Liver (tissue), 9 donors: ENCODE results near the gene ABLIM2. TPM values are rescaled to one million over a fixed set of nuclear protein-coding genes. Genes with fewer than 3 reads are reported as not detected.

ENCODE experiments used
- DNase-seq: peaks from one replicate; pipeline ENCODE4 v3.0.0-alpha.2; 2017; ENCODE audit warnings: low spot score
- H3K27ac ChIP-seq, 2 donors: one replicate each; pipeline ENCODE4 v1.7.0; 2013; ENCODE audit warnings: inconsistent platforms in 2 of 2, low read length in 2 of 2, control low read depth in 1 of 2, low read depth in 1 of 2, mild to moderate bottlenecking in 1 of 2
- H3K27me3 ChIP-seq, 4 donors: one replicate each; pipeline versions ENCODE4 v1.6.1 to v1.7.0; 2013; ENCODE audit warnings: low read length in 3 of 4, inconsistent platforms in 1 of 4, mild to moderate bottlenecking in 1 of 4, moderate library complexity in 1 of 4; ENCODE audit not compliant: control insufficient read depth in 4 of 4, insufficient read depth in 4 of 4
- H3K36me3 ChIP-seq, 4 donors: one replicate each; pipeline versions ENCODE4 v1.6.1 to v1.7.0; 2013; ENCODE audit warnings: low read length in 3 of 4, mild to moderate bottlenecking in 3 of 4, low read depth in 1 of 4, moderate library complexity in 1 of 4; ENCODE audit not compliant: control insufficient read depth in 4 of 4, insufficient read depth in 3 of 4
- H3K4me1 ChIP-seq, 4 donors: one replicate each; pipeline versions ENCODE4 v1.6.1 to v1.7.0; 2013; ENCODE audit warnings: low read length in 3 of 4, mild to moderate bottlenecking in 3 of 4, moderate library complexity in 1 of 4; ENCODE audit not compliant: control insufficient read depth in 4 of 4, insufficient read depth in 4 of 4
- H3K4me3 ChIP-seq, 3 donors: one replicate each; pipeline versions ENCODE4 v1.6.1 to v1.7.0; 2013; ENCODE audit warnings: low read length in 3 of 3, control low read depth in 1 of 3, low read depth in 1 of 3, mild to moderate bottlenecking in 1 of 3
- H3K9ac ChIP-seq, 2 donors: one replicate each; pipeline ENCODE4 v1.7.0; 2013; ENCODE audit warnings: low read length in 2 of 2, mild to moderate bottlenecking in 2 of 2, moderate library complexity in 2 of 2, control low read depth in 1 of 2, low read depth in 1 of 2
- H3K9me3 ChIP-seq, 4 donors: one replicate each; pipeline versions ENCODE4 v1.6.1 to v1.7.0; 2013; ENCODE audit warnings: low read length in 3 of 4; ENCODE audit not compliant: control insufficient read depth in 4 of 4
- ATF3 ChIP-seq: IDR thresholded peaks from 2 replicates; pipeline ENCODE4 v1.6.1; 2016; ENCODE audit warnings: antibody characterized with exemption
- CTCF ChIP-seq: fragments of 150-350 bp; IDR thresholded peaks from 2 replicates; pipeline ENCODE4 v1.5.1; 2017; ENCODE audit warnings: improper control_type of control experiment, low read depth, low read length; ENCODE audit not compliant: missing input control
- EGR1 ChIP-seq, 2 donors: IDR thresholded peaks; 2 replicates each; pipeline ENCODE4 v1.6.1; 2016 to 2018; ENCODE audit warnings: antibody characterized with exemption in 2 of 2, low read depth in 2 of 2
- FOXA1 ChIP-seq: IDR thresholded peaks from 2 replicates; pipeline ENCODE4 v1.6.1; 2016; ENCODE audit warnings: antibody characterized with exemption
- FOXA2 ChIP-seq: IDR thresholded peaks from 2 replicates; pipeline ENCODE4 v1.6.1; 2016; ENCODE audit warnings: antibody characterized with exemption
- HNF4A ChIP-seq, 2 donors: conservative IDR thresholded peaks; 2 replicates each; pipeline ENCODE4 v1.6.1; 2016; ENCODE audit warnings: antibody characterized with exemption in 2 of 2, mild to moderate bottlenecking in 2 of 2
- HNF4G ChIP-seq: IDR thresholded peaks from 2 replicates; pipeline ENCODE4 v1.6.1; 2016; ENCODE audit warnings: antibody characterized with exemption
- JUND ChIP-seq, 2 donors: IDR thresholded peaks; 2 replicates each; pipeline ENCODE4 v1.6.1; 2016; ENCODE audit warnings: antibody characterized with exemption in 2 of 2
- MAX ChIP-seq: IDR thresholded peaks from 2 replicates; pipeline ENCODE4 v1.6.1; 2016; ENCODE audit warnings: antibody characterized with exemption
- NR2F2 ChIP-seq: IDR thresholded peaks from 2 replicates; pipeline ENCODE4 v1.6.1; 2016; ENCODE audit warnings: antibody characterized with exemption
- RAD21 ChIP-seq, 2 donors: IDR thresholded peaks; 2 replicates each; pipeline ENCODE4 v1.6.1; 2016; ENCODE audit warnings: antibody characterized with exemption in 2 of 2, mild to moderate bottlenecking in 2 of 2
- REST ChIP-seq: IDR thresholded peaks from 2 replicates; pipeline ENCODE4 v1.6.1; 2016; ENCODE audit warnings: antibody characterized with exemption, mild to moderate bottlenecking
- RXRA ChIP-seq, 2 donors: IDR thresholded peaks; 2 replicates each; pipeline ENCODE4 v1.6.1; 2017 to 2018; ENCODE audit warnings: antibody characterized with exemption in 2 of 2, mild to moderate bottlenecking in 1 of 2
- SP1 ChIP-seq: IDR thresholded peaks from 2 replicates; pipeline ENCODE4 v1.6.1; 2018; ENCODE audit warnings: antibody characterized with exemption, mild to moderate bottlenecking
- TAF1 ChIP-seq: conservative IDR thresholded peaks from 2 replicates; pipeline ENCODE4 v1.6.1; 2016; ENCODE audit warnings: antibody characterized with exemption, mild to moderate bottlenecking
- ZBTB33 ChIP-seq: IDR thresholded peaks from 2 replicates; pipeline ENCODE4 v1.6.1; 2016; ENCODE audit warnings: antibody characterized with exemption
- WGBS: extraction: QIAGEN DNeasy Blood & Tissue Kit; methylation state at CpG from one replicate; pipeline ENCODE4 v1.1.7; 2013; 5-methylcytosine and 5-hydroxymethylcytosine counted together
- polyA plus RNA-seq, 2 donors: library from polyadenylated mRNA; stranded (reverse) in 1 of 2; unstranded in 1 of 2; fragments of 200-250 nt in 1 of 2; fragments of >200 nt in 1 of 2; fragmentation: Nextera tagmentation in 1 of 2; extraction: Ambion mirVana in 1 of 2; gene quantifications; one replicate each; pipeline versions ENCODE4 v1.2.1 to v1.2.3, GENCODE V29; 2013 to 2015
- total RNA-seq, 2 donors: library from RNA; depleted of rRNA; stranded (reverse); fragments of >200 nt; gene quantifications; one replicate each; pipeline ENCODE4 v1.2.3, GENCODE V29; 2014
- donor health status: healthy.
- donor health status: healthy.
- donor health status: healthy.
- donor health status: healthy.
- donor health status: healthy.

Gene ABLIM2
- total and polyA plus RNA-seq, 4 donors, result 0.75 to 2.5 (median 0.93) TPM

GRCh38 chr4:8044244-8044643, 114.4 kb downstream of the ABLIM2 start:
- Histone ChIP-seq H3K4me1 (no peaks in the 10 kb centered on the region), H3K36me3 (no peaks in the 10 kb centered on the region), H3K27me3 (no peaks in the 10 kb centered on the region), H3K9me3 (no peaks in the 10 kb centered on the region), H3K9ac (no peak overlapping the region), H3K4me3 (no peak overlapping the region), H3K27ac (no peak overlapping the region)
- DNase-seq, result no peak
- no peak for TF ChIP-seq HNF4G
- TF ChIP-seq RAD21 (IDR thresholded peaks at IDR 0.05), result no peak
- no peak for TF ChIP-seq NR2F2
- no peak for TF ChIP-seq JUND (IDR thresholded peaks at IDR 0.05)
- no peak for TF ChIP-seq HNF4A (conservative IDR thresholded peaks at IDR 0.05)
- TF ChIP-seq CTCF, result no peak
- no peak for TF ChIP-seq TAF1
- TF ChIP-seq RXRA (IDR thresholded peaks at IDR 0.05), result no peak
- TF ChIP-seq REST, result no peak
- no peak for TF ChIP-seq SP1
- TF ChIP-seq MAX, result no peak
- no peak for TF ChIP-seq FOXA1
- TF ChIP-seq EGR1 (IDR thresholded peaks at IDR 0.05; ENCODE audit: low read depth in 2 of 2), result no peak
- TF ChIP-seq FOXA2, result no peak
- no peak for TF ChIP-seq ZBTB33
- whole genome bisulfite sequencing, result 89% methylated on average over 7 of the region's 7 CpGs

- 95% methylated on average over 16 of the region's 16 CpGs for WGBS
- no peaks in the 10 kb centered on the region for H3K36me3 ChIP-seq
- no peaks in the 10 kb centered on the region for H3K27me3 ChIP-seq
- no peaks in the 10 kb centered on the region for H3K9me3 ChIP-seq
- TF ChIP-seq NR2F2 (no peak), ATF3 (no peak), RXRA (IDR thresholded peaks at IDR 0.05) (no peak)
- H3K27ac ChIP-seq, result no peak overlapping the region
- H3K4me3 ChIP-seq, result no peak overlapping the region
- H3K9ac ChIP-seq, result no peak overlapping the region
- DNase-seq, result no peak
- H3K4me1 ChIP-seq, result no peaks in the 10 kb centered on the region
These were observed 115.0 kb downstream of the ABLIM2 start for GRCh38 chr4:8043596-8043995.
